Right atrium auricular region (tissue), 2 donors: ENCODE results near the gene ZNF280C. TPM values are rescaled to one million over a fixed set of nuclear protein-coding genes. Genes with fewer than 3 reads are reported as not detected.
"Not testable (repeated sequence)": the region's sequence is repeated elsewhere in the genome, so short reads cannot be mapped to it uniquely, and the experiment has no call there.

Experiments
- DNase-seq: peaks from one replicate; pipeline ENCODE4 v3.0.0-alpha.2; 2019; ENCODE audit warnings: low spot score
- H3K27ac ChIP-seq, 2 donors: fragments of 200-600 bp; sonication (generic); 1 replicate in 1 of 2; 2 replicates in 1 of 2; pipeline ENCODE4 v1.5.1; 2016 to 2019
- H3K27me3 ChIP-seq, 2 donors: fragments of 200-600 bp; sonication (generic); one replicate each; pipeline versions ENCODE4 v1.5.1 to v1.6.0; 2017 to 2019
- H3K36me3 ChIP-seq: fragments of 200-600 bp; sonication (generic); one replicate; pipeline ENCODE4 v1.5.1; 2016
- H3K4me1 ChIP-seq, 2 donors: fragments of 200-600 bp; sonication (generic); one replicate each; pipeline versions ENCODE4 v1.5.1 to v1.6.0; 2017 to 2019
- H3K4me3 ChIP-seq, 2 donors: fragments of 200-600 bp; sonication (generic); 1 replicate in 1 of 2; 2 replicates in 1 of 2; pipeline ENCODE4 v1.5.1; 2017 to 2019; ENCODE audit warnings: mild to moderate bottlenecking in 1 of 2, moderate library complexity in 1 of 2
- H3K9me3 ChIP-seq, 2 donors: fragments of 200-600 bp; sonication (generic); one replicate each; pipeline ENCODE4 v1.5.1; 2019
- CTCF ChIP-seq, 2 donors: fragments of 200-600 bp; sonication (generic); IDR thresholded peaks; one replicate each; pipeline ENCODE4 v1.5.1; 2019; ENCODE audit warnings: antibody characterized with exemption in 2 of 2
- total RNA-seq, 2 donors: library from RNA; depleted of rRNA; stranded (reverse); fragments of >200 nt; gene quantifications; one replicate each; pipeline ENCODE4 v1.1.0, GENCODE V29; 2016

ZNF280C gene
- total RNA-seq, 2 donors from 2014 or later, result 2.3 to 2.5 TPM

- H3K27me3 ChIP-seq, result no peaks in the 10 kb centered on the region
- TF ChIP-seq CTCF (IDR thresholded peaks at IDR 0.05), result no peak
- H3K9me3 ChIP-seq, result no peaks in the 10 kb centered on the region
- no peaks in the 10 kb centered on the region for H3K36me3 ChIP-seq
- no peak for DNase-seq
- no peak overlapping the region for H3K27ac ChIP-seq
- H3K4me3 ChIP-seq, result no peak overlapping the region
- no peaks in the 10 kb centered on the region for H3K4me1 ChIP-seq
Measured at GRCh38 chrX:130251671-130252070, 17.0 kb downstream of the ZNF280C start.

- no peak for TF ChIP-seq CTCF (IDR thresholded peaks at IDR 0.05)
- no peaks in the 10 kb centered on the region for H3K27me3 ChIP-seq
- no peak overlapping the region for H3K4me3 ChIP-seq
- no peaks in the 10 kb centered on the region for H3K9me3 ChIP-seq
- H3K27ac ChIP-seq, result no peak overlapping the region
- H3K4me1 ChIP-seq, result no peaks in the 10 kb centered on the region
- peaks cover 5% of the 10 kb centered on the region for H3K36me3 ChIP-seq
- no peak for DNase-seq
Measured at GRCh38 chrX:130247996-130248395, 20.7 kb downstream of the ZNF280C start.

- Histone ChIP-seq H3K27me3 (no peaks in the 10 kb centered on the region), H3K4me1 (no peaks in the 10 kb centered on the region), H3K9me3 (no peaks in the 10 kb centered on the region), H3K36me3 (peaks cover 17% of the 10 kb centered on the region), H3K27ac (no peak overlapping the region), H3K4me3 (no peak overlapping the region)
- DNase-seq, result no peak
- no peak for TF ChIP-seq CTCF (IDR thresholded peaks at IDR 0.05)
Measured at GRCh38 chrX:130246084-130246483, 22.6 kb downstream of the ZNF280C start.

GRCh38 chrX:130245441-130245840 lies 23.3 kb downstream of the ZNF280C start:
- no peak overlapping the region for H3K4me3 ChIP-seq
- H3K36me3 ChIP-seq, result peaks cover 17% of the 10 kb centered on the region
- TF ChIP-seq CTCF (IDR thresholded peaks at IDR 0.05), result no peak
- H3K9me3 ChIP-seq, result no peaks in the 10 kb centered on the region
- H3K4me1 ChIP-seq, result no peaks in the 10 kb centered on the region
- H3K27ac ChIP-seq, result no peak overlapping the region
- DNase-seq, result no peak
- no peaks in the 10 kb centered on the region for H3K27me3 ChIP-seq

- not testable (repeated sequence) for H3K27me3 ChIP-seq, H3K4me1 ChIP-seq, DNase-seq, H3K36me3 ChIP-seq, H3K27ac ChIP-seq, H3K4me3 ChIP-seq, H3K9me3 ChIP-seq
Measured at GRCh38 chrX:130231184-130231583, 37.5 kb downstream of the ZNF280C start.

- Histone ChIP-seq H3K4me3 (no peak overlapping the region), H3K4me1 (no peaks in the 10 kb centered on the region), H3K27me3 (no peaks in the 10 kb centered on the region), H3K36me3 (peaks cover 9% of the 10 kb centered on the region), H3K9me3 (no peaks in the 10 kb centered on the region), H3K27ac (no peak overlapping the region)
- no peak for DNase-seq
- no peak for TF ChIP-seq CTCF (IDR thresholded peaks at IDR 0.05)
Measured at GRCh38 chrX:130228871-130229270, 39.8 kb downstream of the ZNF280C start.
